ENCODE data around the gene LRMDA.

LRMDA gene

GRCh38 chr10:75774783-75775490, 343.5 kb downstream of the LRMDA start:
- no peak for DNase-seq (ENCODE audit: low read depth in 2 of 2)

GRCh38 chr10:75776738-75777504, 345.5 kb downstream of the LRMDA start:
- no peak for DNase-seq (ENCODE audit: low read depth in 2 of 2)

- no peak for DNase-seq (ENCODE audit: low read depth in 2 of 2)
Observed at GRCh38 chr10:75778665-75779064, 347.2 kb downstream of the LRMDA start.

- DNase-seq (ENCODE audit: low read depth in 2 of 2): no peak
Observed at GRCh38 chr10:75779276-75779675, 347.9 kb downstream of the LRMDA start.

- no peak for DNase-seq (ENCODE audit: low read depth in 2 of 2)
Observed at GRCh38 chr10:75782463-75783248, 351.2 kb downstream of the LRMDA start.

GRCh38 chr10:75788394-75789205, 357.2 kb downstream of the LRMDA start:
- no peak for DNase-seq (ENCODE audit: low read depth in 2 of 2)

- no peak for DNase-seq (ENCODE audit: low read depth in 2 of 2)
Observed at GRCh38 chr10:75793848-75794247, 362.4 kb downstream of the LRMDA start.

GRCh38 chr10:75801121-75801520, 369.7 kb downstream of the LRMDA start:
- DNase-seq (ENCODE audit: low read depth in 2 of 2): no peak

- DNase-seq (ENCODE audit: low read depth in 2 of 2): no peak
Observed at GRCh38 chr10:75801661-75802060, 370.2 kb downstream of the LRMDA start.

GRCh38 chr10:75803121-75803520, 371.7 kb downstream of the LRMDA start:
- DNase-seq (ENCODE audit: low read depth in 2 of 2): no peak

GRCh38 chr10:75803816-75804552, 372.6 kb downstream of the LRMDA start:
- no peak for DNase-seq (ENCODE audit: low read depth in 2 of 2)

- no peak for DNase-seq (ENCODE audit: low read depth in 2 of 2)
Observed at GRCh38 chr10:75806186-75806585, 374.8 kb downstream of the LRMDA start.

GRCh38 chr10:75807456-75807855, 376.0 kb downstream of the LRMDA start:
- DNase-seq (ENCODE audit: low read depth in 2 of 2): no peak

- DNase-seq (ENCODE audit: low read depth in 2 of 2): no peak
Observed at GRCh38 chr10:75809003-75809402, 377.6 kb downstream of the LRMDA start.

- DNase-seq (ENCODE audit: low read depth in 2 of 2): no peak
Observed at GRCh38 chr10:75814014-75814413, 382.6 kb downstream of the LRMDA start.

GRCh38 chr10:75815066-75815465, 383.6 kb downstream of the LRMDA start:
- DNase-seq (ENCODE audit: low read depth in 2 of 2): no peak

- DNase-seq (ENCODE audit: low read depth in 2 of 2): no peak
Observed at GRCh38 chr10:75817198-75817597, 385.8 kb downstream of the LRMDA start.

GRCh38 chr10:75818552-75818951, 387.1 kb downstream of the LRMDA start:
- DNase-seq (ENCODE audit: low read depth in 2 of 2): no peak

- no peak for DNase-seq (ENCODE audit: low read depth in 2 of 2)
Observed at GRCh38 chr10:75825235-75825634, 393.8 kb downstream of the LRMDA start.

- DNase-seq (ENCODE audit: low read depth in 2 of 2): no peak
Observed at GRCh38 chr10:75825661-75826060, 394.2 kb downstream of the LRMDA start.

- no peak for DNase-seq (ENCODE audit: low read depth in 2 of 2)
Observed at GRCh38 chr10:75826846-75827245, 395.4 kb downstream of the LRMDA start.

Measured in fibroblast of skin of left quadriceps (primary cell).